T47D (cell line): ENCODE results near the gene IYD.
A peak's percentile ranks its signal among the peaks of the same experiment; 100 is the strongest.

ENCODE experiments used
- DNase-seq, 2 experiments: peaks; one replicate each; pipeline versions ENCODE4 v3.0.0 to v3.0.0-alpha.2; 2011 to 2012; ENCODE audit warnings: low read depth in 1 of 2, low spot score in 1 of 2
- JUND ChIP-seq: IDR thresholded peaks from 2 replicates; pipeline ENCODE4 v1.6.1; 2012; ENCODE audit warnings: low read depth
- in situ Hi-C: cut with HindIII; loops from 2 replicates; pipeline ENCODE4 v1.10.0; 2016; ENCODE audit warnings: low sequenced_read_pairs, low pct_unique_long_range_greater_than_20kb

Gene IYD

GRCh38 chr6:150391890-150392289 is 23.1 kb downstream of the IYD start:
- no peak for DNase-seq
- in situ Hi-C loops: no loop called here
- no peak for TF ChIP-seq JUND

DNA sequence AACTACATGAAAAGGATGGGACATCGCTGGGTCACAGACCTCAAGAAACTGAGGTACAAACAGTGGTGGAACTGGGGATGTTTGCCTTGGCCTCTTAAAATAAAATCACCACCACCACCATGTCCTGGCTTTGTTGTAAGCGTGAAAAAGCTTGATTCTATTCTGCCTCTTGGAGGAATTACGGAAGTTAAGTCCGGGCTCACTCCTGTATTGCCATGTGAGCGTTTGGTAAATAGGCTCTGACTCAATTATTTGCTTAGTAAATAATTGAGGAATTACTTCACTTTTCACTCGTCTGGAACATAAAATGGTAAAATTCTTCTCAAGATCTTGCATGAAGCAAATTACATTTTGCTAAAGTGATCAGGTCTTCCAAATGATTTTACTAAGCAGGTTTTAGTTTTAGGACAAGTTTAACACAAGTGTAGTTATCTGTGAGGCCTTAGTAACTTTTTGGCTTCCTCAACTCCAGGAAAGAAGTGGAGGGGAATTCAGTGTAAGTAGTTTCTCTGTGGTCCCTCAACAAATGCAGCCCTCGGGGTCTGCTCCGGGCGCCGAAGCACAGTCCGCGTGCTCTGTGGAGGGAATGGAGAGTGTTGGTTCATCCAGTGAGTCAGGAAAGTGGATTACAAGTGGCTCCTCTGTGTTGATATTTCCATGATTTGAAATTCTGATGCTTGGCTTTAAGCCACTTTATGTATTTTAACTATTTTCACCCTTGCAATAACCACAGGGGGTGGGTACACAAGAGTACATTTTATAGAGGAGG is 23.8 kb downstream of the IYD start:
- in situ Hi-C loops: no loop called here

DNA sequence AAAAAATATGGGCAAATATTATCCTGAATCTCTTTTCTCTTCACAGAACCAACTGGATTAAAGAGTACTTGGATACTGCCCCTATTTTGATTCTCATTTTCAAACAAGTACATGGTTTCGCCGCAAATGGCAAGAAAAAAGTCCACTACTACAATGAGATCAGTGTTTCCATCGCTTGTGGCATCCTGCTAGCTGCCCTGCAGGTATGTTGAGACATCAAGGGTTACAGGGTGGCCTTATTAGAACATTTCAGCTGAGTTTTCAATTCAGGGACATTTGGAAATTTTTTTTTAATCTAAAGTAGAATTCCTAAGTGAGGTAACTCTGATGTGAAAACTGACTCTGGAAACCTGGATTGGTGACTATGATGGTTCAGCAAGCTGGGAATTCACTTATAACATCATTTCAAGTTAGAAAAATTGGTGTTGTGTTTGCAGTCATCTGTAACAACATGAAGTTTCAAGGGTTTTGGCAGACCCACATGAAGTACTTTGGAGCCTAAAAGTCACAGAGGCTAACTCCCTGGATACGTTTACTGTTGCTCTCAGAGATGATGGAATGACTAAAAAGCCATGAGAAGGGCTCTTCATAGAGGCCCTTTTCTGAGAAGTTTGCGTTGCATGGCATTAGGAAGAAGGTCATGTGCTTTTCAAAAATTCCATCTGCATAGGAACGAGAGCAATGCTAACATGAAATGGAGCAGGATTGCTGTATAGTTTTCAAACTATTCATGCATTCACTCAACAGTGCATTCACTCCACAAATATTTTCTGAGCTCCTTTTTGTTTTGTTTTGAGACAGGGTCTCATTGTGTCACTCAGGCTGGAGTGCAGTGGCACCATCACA is 25.5 kb downstream of the IYD start:
- in situ Hi-C loops: no loop called here
- DNase-seq: no peak
- no peak for TF ChIP-seq JUND

More for the DNA sequence above, 23.8 kb downstream of the IYD start:
- DNase-seq: peak in 1 of 2 experiments; percentile 29
- no peak for TF ChIP-seq JUND

- TF ChIP-seq JUND: no peak
- no peak for DNase-seq
- in situ Hi-C loops: no loop called here
Measured at GRCh38 chr6:150394899-150395295, 26.1 kb downstream of the IYD start.

- peak in 1 of 2 experiments; percentile 72 for DNase-seq
- no peak for TF ChIP-seq JUND
- in situ Hi-C loops: no loop called here
Measured at GRCh38 chr6:150395388-150396009, 26.7 kb downstream of the IYD start.

DNA sequence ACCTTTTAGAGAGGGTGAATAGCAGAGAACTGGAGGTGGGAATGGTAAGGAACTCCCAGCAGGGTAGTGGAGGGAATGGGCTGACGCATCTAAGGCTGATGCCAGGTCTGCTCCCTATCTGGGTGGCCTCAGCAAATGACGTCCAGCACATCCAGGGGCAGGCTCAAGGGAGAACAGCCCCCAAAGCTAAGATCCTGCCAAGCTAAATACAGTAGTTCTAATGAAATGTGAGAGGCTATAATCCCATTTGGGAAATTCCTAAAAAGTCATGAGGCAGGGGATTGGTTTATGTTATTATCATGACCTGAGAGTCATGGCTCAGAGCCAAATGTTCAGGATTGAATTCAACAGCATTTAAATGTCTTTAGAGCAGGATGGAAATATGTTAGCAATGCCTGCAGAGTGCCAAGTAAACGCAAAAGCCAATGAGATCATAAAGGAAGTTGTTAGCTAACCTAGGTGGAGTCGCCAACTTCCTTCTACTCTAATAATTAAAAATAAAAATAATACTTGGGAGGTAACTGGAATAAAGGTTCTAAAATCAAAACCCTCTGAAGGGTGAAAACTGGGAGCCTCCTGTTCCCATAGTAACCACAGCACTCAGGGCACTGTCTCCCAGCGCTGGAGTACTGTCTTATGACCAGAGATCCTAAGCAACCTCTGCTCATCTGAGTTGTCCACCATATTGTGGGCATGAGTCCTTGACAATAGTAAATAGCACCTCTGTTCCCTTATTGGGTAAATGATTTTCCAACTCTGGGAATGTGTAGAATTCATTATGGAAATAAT is 34.8 kb downstream of the IYD start:
- DNase-seq: peak in 1 of 2 experiments; percentile 32
- no peak for TF ChIP-seq JUND
- in situ Hi-C loops: no loop called here

DNA sequence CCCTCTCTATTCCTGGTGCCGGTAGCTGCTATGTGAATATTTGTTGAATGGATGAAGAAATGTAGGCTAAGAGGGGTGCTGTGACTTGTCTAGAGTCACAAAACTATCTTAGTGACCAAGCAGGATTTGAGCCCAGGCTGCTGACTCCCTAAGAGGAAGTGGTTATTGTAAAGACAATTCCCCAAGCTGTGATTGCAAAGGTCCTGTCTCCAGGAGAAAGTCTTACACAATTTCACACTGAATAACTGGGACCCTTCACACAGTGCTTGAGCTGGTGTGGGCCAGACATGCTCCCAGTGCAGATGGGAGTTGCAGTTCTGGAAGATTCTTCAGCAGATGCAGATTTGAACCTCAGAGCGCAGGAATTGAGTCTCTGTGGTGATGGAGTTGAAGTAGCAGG is 38.1 kb downstream of the IYD start:
- DNase-seq: no peak
- TF ChIP-seq JUND: no peak
- in situ Hi-C loops: no loop called here

GRCh38 chr6:150408842-150409241 is 40.0 kb downstream of the IYD start:
- no peak for TF ChIP-seq JUND
- DNase-seq: peak in 1 of 2 experiments; percentile 45
- in situ Hi-C loops: no loop called here

- in situ Hi-C loops: no loop called here
- no peak for TF ChIP-seq JUND
- peak in 1 of 2 experiments; percentile 7 for DNase-seq
Measured at GRCh38 chr6:150409576-150410066, 40.8 kb downstream of the IYD start.

- no peak for DNase-seq
- in situ Hi-C loops: no loop called here
- TF ChIP-seq JUND: no peak
Measured at GRCh38 chr6:150410399-150410798, 41.6 kb downstream of the IYD start.

- no peak for DNase-seq
- TF ChIP-seq JUND: no peak
- in situ Hi-C loops: no loop called here
Measured at GRCh38 chr6:150410906-150411305, 42.1 kb downstream of the IYD start.

- TF ChIP-seq JUND: no peak
- DNase-seq: no peak
- in situ Hi-C loops: no loop called here
Measured at GRCh38 chr6:150412221-150412620, 43.4 kb downstream of the IYD start.
